ENCODE measurements around the gene MDM4. TPM values are rescaled to one million over a fixed set of nuclear protein-coding genes. Genes with fewer than 3 reads are reported as not detected.
A peak's percentile ranks its signal among the peaks of the same experiment; 100 is the strongest.
"Not testable (repeated sequence)": the region's sequence is repeated elsewhere in the genome, so short reads cannot be mapped to it uniquely, and the experiment has no call there.

The MDM4 gene
- polyA plus RNA-seq, 4 donors: 4.1 to 38.5 (median 6.6) TPM

GRCh38 chr1:204480515-204480914 lies 35.7 kb upstream of the MDM4 start:
- peaks cover 22 to 36% (median 27%) of the 10 kb centered on the region in 3 donors for H3K4me1 ChIP-seq (ENCODE audit: control insufficient read depth in 3 of 3, insufficient read depth in 2 of 3, low read depth in 1 of 3, low read length in 2 of 3)
- WGBS, 3 donors: 65 to 68% (median 66%) methylated on average over 4 to 8 of the region's 8 CpGs
- no peak for FAIRE-seq

GRCh38 chr1:204483791-204484190 lies 32.4 kb upstream of the MDM4 start:
- FAIRE-seq: no peak
- peaks cover 0 to 32% (median 2%) of the 10 kb centered on the region in 3 donors for H3K36me3 ChIP-seq (ENCODE audit: control insufficient read depth in 3 of 3, insufficient read depth in 2 of 3, low read depth in 1 of 3, low read length in 3 of 3)

More at GRCh38 chr1:204480515-204480914, 35.7 kb upstream of the MDM4 start:
- no peak for DNase-seq
- peak overlapping the region in 1 of 3 donors; percentile 59 for H3K27ac ChIP-seq (ENCODE audit: low read depth in 1 of 3, low read length in 2 of 3)
- H3K36me3 ChIP-seq (ENCODE audit: control insufficient read depth in 3 of 3, insufficient read depth in 2 of 3, low read depth in 1 of 3, low read length in 3 of 3): peaks cover 0 to 44% (median 2%) of the 10 kb centered on the region in 3 donors
- H3K27me3 ChIP-seq (ENCODE audit: control insufficient read depth in 3 of 3, insufficient read depth in 3 of 3, low read length in 3 of 3): no peaks in the 10 kb centered on the region
- no peak overlapping the region for H3K4me3 ChIP-seq (ENCODE audit: low read depth in 1 of 3, low read length in 3 of 3)
- no peaks in the 10 kb centered on the region for H3K9me3 ChIP-seq (ENCODE audit: control insufficient read depth in 2 of 2, insufficient read depth in 1 of 2, low read depth in 1 of 2, low read length in 1 of 2)

GRCh38 chr1:204486513-204487255 lies 29.5 kb upstream of the MDM4 start:
- FAIRE-seq; DNase-seq; H3K9me3 ChIP-seq (ENCODE audit: control insufficient read depth in 2 of 2, insufficient read depth in 1 of 2, low read depth in 1 of 2, low read length in 1 of 2); H3K27me3 ChIP-seq (ENCODE audit: control insufficient read depth in 3 of 3, insufficient read depth in 3 of 3, low read length in 3 of 3); H3K4me3 ChIP-seq (ENCODE audit: low read depth in 1 of 3, low read length in 3 of 3); H3K4me1 ChIP-seq (ENCODE audit: control insufficient read depth in 3 of 3, insufficient read depth in 2 of 3, low read depth in 1 of 3, low read length in 2 of 3); H3K27ac ChIP-seq (ENCODE audit: low read depth in 1 of 3, low read length in 2 of 3): not testable (repeated sequence)
- peaks cover 0 to 23% (median 0%) of the 10 kb centered on the region in 3 donors for H3K36me3 ChIP-seq (ENCODE audit: control insufficient read depth in 3 of 3, insufficient read depth in 2 of 3, low read depth in 1 of 3, low read length in 3 of 3)
- WGBS, 3 donors: 76 to 84% (median 84%) methylated on average over 9 of the region's 9 CpGs

More at GRCh38 chr1:204483791-204484190, 32.4 kb upstream of the MDM4 start:
- Histone ChIP-seq H3K9me3 (ENCODE audit: control insufficient read depth in 2 of 2, insufficient read depth in 1 of 2, low read depth in 1 of 2, low read length in 1 of 2) (no peaks in the 10 kb centered on the region), H3K27ac (ENCODE audit: low read depth in 1 of 3, low read length in 2 of 3) (no peak overlapping the region), H3K4me3 (ENCODE audit: low read depth in 1 of 3, low read length in 3 of 3) (no peak overlapping the region), H3K4me1 (ENCODE audit: control insufficient read depth in 3 of 3, insufficient read depth in 2 of 3, low read depth in 1 of 3, low read length in 2 of 3) (peaks cover 12 to 25% (median 13%) of the 10 kb centered on the region in 3 donors), H3K27me3 (ENCODE audit: control insufficient read depth in 3 of 3, insufficient read depth in 3 of 3, low read length in 3 of 3) (no peaks in the 10 kb centered on the region)
- DNase-seq: peak in 1 of 2 donors; percentile 61
- WGBS, 3 donors: 58 to 73% (median 69%) methylated on average over 7 of the region's 7 CpGs

GRCh38 chr1:204487256-204487615 lies 29.0 kb upstream of the MDM4 start:
- Histone ChIP-seq H3K27ac (ENCODE audit: low read depth in 1 of 3, low read length in 2 of 3) (no peak overlapping the region), H3K4me3 (ENCODE audit: low read depth in 1 of 3, low read length in 3 of 3) (no peak overlapping the region), H3K4me1 (ENCODE audit: control insufficient read depth in 3 of 3, insufficient read depth in 2 of 3, low read depth in 1 of 3, low read length in 2 of 3) (peaks cover 0 to 11% (median 1%) of the 10 kb centered on the region in 3 donors), H3K9me3 (ENCODE audit: control insufficient read depth in 2 of 2, insufficient read depth in 1 of 2, low read depth in 1 of 2, low read length in 1 of 2) (no peaks in the 10 kb centered on the region), H3K36me3 (ENCODE audit: control insufficient read depth in 3 of 3, insufficient read depth in 2 of 3, low read depth in 1 of 3, low read length in 3 of 3) (peaks cover 0 to 20% (median 0%) of the 10 kb centered on the region in 3 donors), H3K27me3 (ENCODE audit: control insufficient read depth in 3 of 3, insufficient read depth in 3 of 3, low read length in 3 of 3) (no peaks in the 10 kb centered on the region)
- DNase-seq (no peak), FAIRE-seq (no peak)
- 69 to 84% (median 81%) methylated on average over 5 of the region's 5 CpGs for WGBS, 3 donors

- no peak overlapping the region for H3K4me3 ChIP-seq (ENCODE audit: low read depth in 1 of 3, low read length in 3 of 3)
- no peaks in the 10 kb centered on the region for H3K9me3 ChIP-seq (ENCODE audit: control insufficient read depth in 2 of 2, insufficient read depth in 1 of 2, low read depth in 1 of 2, low read length in 1 of 2)
- no peaks in the 10 kb centered on the region for H3K27me3 ChIP-seq (ENCODE audit: control insufficient read depth in 3 of 3, insufficient read depth in 3 of 3, low read length in 3 of 3)
- FAIRE-seq (no peak), DNase-seq (no peak)
- H3K27ac ChIP-seq (ENCODE audit: low read depth in 1 of 3, low read length in 2 of 3): peak overlapping the region in 1 of 3 donors; percentile 96
- H3K4me1 ChIP-seq (ENCODE audit: control insufficient read depth in 3 of 3, insufficient read depth in 2 of 3, low read depth in 1 of 3, low read length in 2 of 3): peaks cover 0 to 27% (median 4%) of the 10 kb centered on the region in 3 donors
- peaks cover 0 to 6% (median 0%) of the 10 kb centered on the region in 3 donors for H3K36me3 ChIP-seq (ENCODE audit: control insufficient read depth in 3 of 3, insufficient read depth in 2 of 3, low read depth in 1 of 3, low read length in 3 of 3)
Observed at GRCh38 chr1:204491655-204492054, 24.6 kb upstream of the MDM4 start.

GRCh38 chr1:204493145-204493983 lies 22.8 kb upstream of the MDM4 start:
- peaks cover 0 to 27% (median 4%) of the 10 kb centered on the region in 3 donors for H3K4me1 ChIP-seq (ENCODE audit: control insufficient read depth in 3 of 3, insufficient read depth in 2 of 3, low read depth in 1 of 3, low read length in 2 of 3)
- H3K27ac ChIP-seq (ENCODE audit: low read depth in 1 of 3, low read length in 2 of 3): peak overlapping the region; percentile 96 to 98 (median 97)
- 2 to 11% (median 10%) methylated on average over 15 of the region's 15 CpGs for WGBS, 3 donors
- no peaks in the 10 kb centered on the region for H3K27me3 ChIP-seq (ENCODE audit: control insufficient read depth in 3 of 3, insufficient read depth in 3 of 3, low read length in 3 of 3)
- FAIRE-seq (no peak), DNase-seq (peak; percentile 36 to 93)
- H3K36me3 ChIP-seq (ENCODE audit: control insufficient read depth in 3 of 3, insufficient read depth in 2 of 3, low read depth in 1 of 3, low read length in 3 of 3): peaks cover 0 to 6% (median 0%) of the 10 kb centered on the region in 3 donors
- H3K9me3 ChIP-seq (ENCODE audit: control insufficient read depth in 2 of 2, insufficient read depth in 1 of 2, low read depth in 1 of 2, low read length in 1 of 2): no peaks in the 10 kb centered on the region
- peak overlapping the region; percentile 75 to 85 (median 80) for H3K4me3 ChIP-seq (ENCODE audit: low read depth in 1 of 3, low read length in 3 of 3)

- WGBS, 3 donors: 0 to 1% (median 1%) methylated on average over 14 of the region's 14 CpGs
- Histone ChIP-seq H3K4me1 (ENCODE audit: control insufficient read depth in 3 of 3, insufficient read depth in 2 of 3, low read depth in 1 of 3, low read length in 2 of 3) (peaks cover 0 to 27% (median 4%) of the 10 kb centered on the region in 3 donors), H3K4me3 (ENCODE audit: low read depth in 1 of 3, low read length in 3 of 3) (peak overlapping the region; percentile 75 to 85 (median 80)), H3K27ac (ENCODE audit: low read depth in 1 of 3, low read length in 2 of 3) (peak overlapping the region; percentile 96 to 98 (median 97)), H3K9me3 (ENCODE audit: control insufficient read depth in 2 of 2, insufficient read depth in 1 of 2, low read depth in 1 of 2, low read length in 1 of 2) (no peaks in the 10 kb centered on the region), H3K27me3 (ENCODE audit: control insufficient read depth in 3 of 3, insufficient read depth in 3 of 3, low read length in 3 of 3) (no peaks in the 10 kb centered on the region), H3K36me3 (ENCODE audit: control insufficient read depth in 3 of 3, insufficient read depth in 2 of 3, low read depth in 1 of 3, low read length in 3 of 3) (peaks cover 0 to 6% (median 0%) of the 10 kb centered on the region in 3 donors)
- peak; percentile 91 to 92 for DNase-seq
- no peak for FAIRE-seq
Observed at GRCh38 chr1:204493984-204494280, 22.3 kb upstream of the MDM4 start.

- H3K9me3 ChIP-seq (ENCODE audit: control insufficient read depth in 2 of 2, insufficient read depth in 1 of 2, low read depth in 1 of 2, low read length in 1 of 2): no peaks in the 10 kb centered on the region
- H3K4me1 ChIP-seq (ENCODE audit: control insufficient read depth in 3 of 3, insufficient read depth in 2 of 3, low read depth in 1 of 3, low read length in 2 of 3): peaks cover 0 to 27% (median 4%) of the 10 kb centered on the region in 3 donors
- H3K36me3 ChIP-seq (ENCODE audit: control insufficient read depth in 3 of 3, insufficient read depth in 2 of 3, low read depth in 1 of 3, low read length in 3 of 3): peaks cover 0 to 6% (median 0%) of the 10 kb centered on the region in 3 donors
- peak within 1 kb of the TSS; percentile 96 to 98 (median 97) for H3K27ac ChIP-seq (ENCODE audit: low read depth in 1 of 3, low read length in 2 of 3)
- DNase-seq (peak; percentile 87 to 93), FAIRE-seq (no peak)
- H3K27me3 ChIP-seq (ENCODE audit: control insufficient read depth in 3 of 3, insufficient read depth in 3 of 3, low read length in 3 of 3): no peaks in the 10 kb centered on the region
- peak within 1 kb of the TSS; percentile 75 to 85 (median 80) for H3K4me3 ChIP-seq (ENCODE audit: low read depth in 1 of 3, low read length in 3 of 3)
- 0% methylated on average over 65 to 69 of the region's 69 CpGs for whole genome bisulfite sequencing, 3 donors
Observed at GRCh38 chr1:204494281-204495077, 21.7 kb upstream of the MDM4 start, which contains the start of gene PIK3C2B. TSS of gene PIK3C2B (minus strand) at chr1:204494805. CDS start at chr1:204469802, 25,003 bp downstream.

Measured in small intestine (tissue), 7 donors.